ENCODE data around the gene TGFBI.

The TGFBI gene

DNA sequence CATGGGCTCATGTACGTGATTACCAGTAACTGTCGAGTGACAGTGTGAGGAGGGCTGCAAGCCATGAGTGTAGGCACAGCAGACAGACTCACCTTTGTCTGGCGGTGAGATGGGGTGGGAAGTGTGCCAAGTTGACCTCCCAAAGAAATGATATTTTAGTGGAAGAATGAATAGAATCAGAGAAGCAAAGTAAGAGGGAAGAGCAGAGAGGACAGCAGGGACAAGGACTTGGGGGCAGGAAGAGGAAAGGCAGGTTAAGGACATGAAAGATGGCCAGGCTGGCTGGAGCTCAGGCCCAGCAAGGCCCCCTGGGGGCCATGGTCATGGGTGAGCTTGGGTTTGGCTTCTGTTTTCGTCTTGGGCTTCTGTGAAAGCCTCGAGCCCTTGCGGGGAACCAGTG is 20.2 kb downstream of the TGFBI start:
- DNase-seq = no peak

DNA sequence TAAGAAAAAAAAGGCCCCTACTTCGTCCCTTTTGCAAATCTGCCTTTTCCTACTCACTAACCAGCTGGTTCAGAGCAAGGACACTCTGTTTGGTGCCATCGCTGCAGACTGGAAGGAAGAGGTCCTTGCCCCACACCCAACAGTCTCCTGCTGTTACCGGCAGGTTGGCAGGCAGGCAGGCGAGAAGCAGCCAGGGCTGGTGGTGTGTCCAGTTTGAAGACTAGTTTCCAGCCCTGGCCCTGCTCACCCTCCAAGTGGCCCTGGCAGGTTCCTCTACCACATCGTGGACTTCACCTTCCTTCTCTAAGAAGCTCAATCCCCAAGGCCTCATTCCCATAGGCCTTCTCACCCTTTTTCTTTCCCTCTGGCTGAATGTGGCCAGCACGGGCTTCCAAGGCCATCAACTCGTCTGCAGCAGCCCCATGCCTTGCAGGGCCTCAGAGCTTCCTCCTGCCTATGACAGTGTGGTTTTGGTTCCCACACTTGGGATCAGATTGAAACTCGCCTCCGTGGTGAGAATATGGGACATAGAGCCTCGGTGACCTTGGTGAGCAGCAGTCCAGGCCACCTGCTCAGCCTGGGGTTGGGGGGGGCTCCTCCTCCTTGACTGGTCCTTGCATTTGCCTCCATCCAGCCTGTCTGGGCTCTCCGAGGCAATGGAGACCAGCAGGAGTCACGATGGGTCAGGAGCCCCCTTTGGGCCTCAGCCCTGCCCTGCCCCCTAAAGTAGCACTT is 22.9 kb downstream of the TGFBI start:
- DNase-seq = peak in 1 of 14 donors; percentile 19

- no peak for DNase-seq
Observed at GRCh38 chr5:136052692-136053335, 24.0 kb downstream of the TGFBI start.

DNA sequence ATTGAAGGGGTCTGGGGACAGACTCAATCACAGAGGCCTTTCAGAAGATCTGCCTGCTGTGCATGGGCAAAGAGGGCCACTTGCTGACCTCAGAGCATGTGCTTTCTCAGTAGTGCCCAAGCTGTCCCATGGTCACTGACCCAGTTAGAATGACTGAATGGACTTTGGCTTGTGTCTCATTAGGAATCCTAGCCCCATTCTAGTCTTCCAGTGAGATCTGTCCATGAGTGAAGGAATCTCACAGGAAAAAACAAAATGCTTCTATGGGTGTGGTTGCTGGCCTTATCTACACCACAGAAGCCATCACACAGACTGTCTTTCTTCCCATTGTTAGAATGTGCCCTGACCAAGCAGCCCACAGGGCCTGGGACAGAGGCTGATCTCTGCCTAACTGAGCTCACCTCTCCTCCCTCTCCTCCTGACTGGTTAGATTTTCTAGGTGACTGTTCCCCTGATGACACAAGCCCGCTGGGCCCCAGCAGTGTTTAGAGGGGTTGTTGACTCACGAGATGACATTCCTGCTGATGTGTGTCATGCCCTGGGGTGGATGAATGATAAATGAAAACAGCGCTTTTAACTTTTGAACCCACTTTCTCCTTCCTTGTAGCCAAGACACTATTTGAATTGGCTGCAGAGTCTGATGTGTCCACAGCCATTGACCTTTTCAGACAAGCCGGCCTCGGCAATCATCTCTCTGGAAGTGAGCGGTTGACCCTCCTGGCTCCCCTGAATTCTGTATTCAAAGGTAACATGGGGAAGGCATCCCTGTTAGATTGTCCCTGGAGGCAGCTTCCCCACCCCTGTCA is 24.8 kb downstream of the TGFBI start:
- DNase-seq = no peak

GRCh38 chr5:136054142-136055019 is 25.6 kb downstream of the TGFBI start:
- no peak for DNase-seq

DNA sequence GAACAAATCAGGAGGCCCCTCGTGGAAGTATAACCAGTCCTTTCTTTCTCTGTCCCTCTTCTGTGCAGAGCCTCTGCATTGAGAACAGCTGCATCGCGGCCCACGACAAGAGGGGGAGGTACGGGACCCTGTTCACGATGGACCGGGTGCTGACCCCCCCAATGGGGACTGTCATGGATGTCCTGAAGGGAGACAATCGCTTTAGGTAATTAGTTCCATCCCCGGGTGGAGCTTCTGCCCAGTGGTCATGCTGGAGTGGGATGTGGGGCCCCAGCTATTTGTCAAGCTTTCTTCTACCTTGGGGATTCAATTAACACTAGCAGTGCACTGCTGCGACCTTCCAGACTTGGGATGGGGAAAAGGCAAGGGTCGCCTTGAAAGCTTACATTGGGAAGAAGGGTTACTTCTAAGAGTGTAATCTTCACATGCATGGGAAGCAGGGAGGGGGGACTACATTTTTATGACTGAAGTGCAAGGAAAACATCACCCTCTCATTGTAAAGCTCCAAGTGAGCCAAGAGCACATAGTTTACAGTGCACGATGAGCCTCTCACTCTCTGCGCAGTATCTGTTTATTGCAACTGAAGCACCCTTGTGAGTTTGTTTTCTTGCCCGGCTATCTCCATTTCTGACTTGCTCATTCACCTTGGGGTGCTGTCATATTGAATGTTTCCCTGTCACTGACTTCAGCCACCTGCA is 27.0 kb downstream of the TGFBI start:
- DNase-seq = no peak

DNA sequence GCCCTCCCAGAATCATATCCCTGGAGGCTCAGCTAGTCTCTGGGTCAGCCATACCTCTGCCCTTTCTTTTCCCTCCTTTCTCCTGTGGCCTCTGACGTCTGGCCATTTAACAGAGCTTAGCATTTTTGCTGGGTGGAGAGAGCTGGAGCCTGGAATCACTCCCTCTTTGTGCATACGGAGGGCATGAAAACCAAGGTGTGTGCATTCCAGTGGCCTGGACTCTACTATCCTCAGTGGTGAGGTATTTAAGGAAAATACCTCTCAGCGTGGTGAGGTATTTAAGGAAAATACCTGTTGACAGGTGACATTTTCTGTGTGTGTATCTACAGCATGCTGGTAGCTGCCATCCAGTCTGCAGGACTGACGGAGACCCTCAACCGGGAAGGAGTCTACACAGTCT is 27.5 kb downstream of the TGFBI start:
- no peak for DNase-seq

GRCh38 chr5:136056771-136057335 is 28.1 kb downstream of the TGFBI start:
- no peak for DNase-seq

GRCh38 chr5:136057401-136058038 is 28.7 kb downstream of the TGFBI start:
- DNase-seq = no peak

- no peak for DNase-seq
Observed at GRCh38 chr5:136058039-136058971, 29.5 kb downstream of the TGFBI start.

DNA sequence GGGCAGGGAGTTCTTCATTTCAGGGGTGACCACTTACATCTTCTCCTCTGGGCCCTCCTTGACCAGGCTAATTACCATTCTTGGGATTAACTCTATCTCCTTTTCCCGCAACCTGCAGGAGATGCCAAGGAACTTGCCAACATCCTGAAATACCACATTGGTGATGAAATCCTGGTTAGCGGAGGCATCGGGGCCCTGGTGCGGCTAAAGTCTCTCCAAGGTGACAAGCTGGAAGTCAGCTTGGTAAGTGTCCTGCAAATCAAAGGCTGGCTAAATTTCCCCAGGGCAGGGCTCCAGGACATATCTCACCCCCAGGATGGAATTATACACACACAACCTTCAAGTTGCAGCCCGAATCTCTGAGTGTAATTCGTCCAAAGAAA is 30.2 kb downstream of the TGFBI start:
- no peak for DNase-seq

- DNase-seq = no peak
Observed at GRCh38 chr5:136060963-136061362, 32.2 kb downstream of the TGFBI start.

GRCh38 chr5:136061630-136062365 is 33.0 kb downstream of the TGFBI start:
- no peak for DNase-seq

GRCh38 chr5:136062366-136063274 is 33.8 kb downstream of the TGFBI start:
- no peak for DNase-seq

- DNase-seq = no peak
Observed at GRCh38 chr5:136063778-136064465, 35.1 kb downstream of the TGFBI start.

DNA sequence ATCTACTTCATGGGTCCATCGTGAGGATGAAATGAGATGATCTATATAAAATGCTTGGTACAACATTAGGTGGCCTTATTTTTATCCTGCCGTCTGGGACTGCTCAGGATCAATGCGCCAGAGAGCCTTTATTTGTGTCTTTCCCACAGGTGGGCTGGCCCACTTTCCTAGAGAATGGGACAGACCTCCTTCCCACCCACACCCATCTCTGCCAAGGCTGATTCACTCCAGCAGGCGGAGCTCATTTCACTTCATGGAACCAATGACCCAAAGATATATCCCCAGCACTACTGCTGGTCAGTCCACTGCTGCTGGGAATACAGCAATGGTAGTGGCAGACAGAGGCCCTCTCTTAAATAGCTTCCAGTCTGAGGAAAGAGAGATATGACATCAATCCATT is 35.7 kb downstream of the TGFBI start:
- no peak for DNase-seq

DNA sequence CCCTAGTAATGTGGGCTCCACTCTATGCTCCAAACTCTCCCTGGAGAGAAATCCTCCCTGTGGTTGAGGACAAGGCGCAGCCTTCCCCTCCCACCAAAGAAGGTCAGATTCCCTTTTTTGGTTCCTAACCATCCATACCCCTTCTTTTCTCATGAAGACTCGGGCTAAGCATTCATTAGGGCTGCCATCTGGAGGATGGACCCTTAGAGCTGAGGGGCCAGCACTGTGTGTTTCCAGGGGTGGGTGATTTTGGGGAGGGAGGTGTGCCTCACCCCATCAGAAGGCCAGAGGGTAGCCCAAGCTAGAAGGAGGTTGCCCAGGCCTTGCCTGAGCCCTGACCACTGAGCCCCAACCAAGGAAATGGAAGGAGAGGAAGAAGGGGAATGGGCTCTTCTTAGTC is 36.8 kb downstream of the TGFBI start:
- DNase-seq = no peak

Measured in C1 segment of cervical spinal cord (tissue), 14 donors.